HG03521 (cell line): ENCODE results near the gene GOLPH3.
"Not testable (repeated sequence)": the region's sequence is repeated elsewhere in the genome, so short reads cannot be mapped to it uniquely, and the experiment has no call there.

Source experiments
- ATAC-seq: cut with Tn5 transposase; IDR thresholded peaks from one replicate; pipeline ENCODE4 v1.9.1; 2021; ENCODE audit warnings: mild to moderate bottlenecking, moderate library complexity; ENCODE audit not compliant: unreplicated experiment

The GOLPH3 gene

GRCh38 chr5:32100691-32101302 lies 73.3 kb downstream of the GOLPH3 start:
- no peak for ATAC-seq

GRCh38 chr5:32100230-32100629 lies 73.9 kb downstream of the GOLPH3 start:
- no peak for ATAC-seq

DNA sequence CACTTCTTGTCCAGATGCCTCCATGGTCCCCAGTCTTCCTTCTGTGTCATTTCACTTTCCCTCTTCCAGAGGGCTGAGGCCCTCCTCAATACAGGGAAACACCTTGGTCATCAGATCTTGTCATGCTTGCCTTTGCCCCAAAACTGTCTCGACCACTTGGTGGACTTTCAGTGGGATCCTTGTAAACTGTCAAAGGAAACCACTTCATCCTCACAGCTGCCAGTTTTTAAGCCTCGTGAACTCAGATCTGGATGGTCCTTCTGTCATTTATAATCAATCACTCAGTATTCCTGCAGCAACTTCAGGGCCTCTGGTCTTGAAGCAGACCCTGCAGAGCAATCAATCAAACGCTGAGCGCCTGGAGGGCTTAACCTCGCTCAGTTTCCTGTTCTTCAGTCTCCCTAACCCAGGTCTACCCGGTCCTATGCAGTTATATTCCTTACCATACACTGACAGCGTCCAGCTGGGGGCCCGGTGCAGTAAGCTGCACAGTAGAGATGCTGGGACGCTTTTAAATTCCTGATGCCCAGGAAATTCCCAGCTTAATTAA lies 74.6 kb downstream of the GOLPH3 start:
- ATAC-seq: no peak

- no peak for ATAC-seq
These were observed 75.2 kb downstream of the GOLPH3 start for GRCh38 chr5:32098890-32099310.

GRCh38 chr5:32098291-32098690 lies 75.8 kb downstream of the GOLPH3 start:
- no peak for ATAC-seq

- no peak for ATAC-seq
These were observed 77.1 kb downstream of the GOLPH3 start for GRCh38 chr5:32096891-32097595.

DNA sequence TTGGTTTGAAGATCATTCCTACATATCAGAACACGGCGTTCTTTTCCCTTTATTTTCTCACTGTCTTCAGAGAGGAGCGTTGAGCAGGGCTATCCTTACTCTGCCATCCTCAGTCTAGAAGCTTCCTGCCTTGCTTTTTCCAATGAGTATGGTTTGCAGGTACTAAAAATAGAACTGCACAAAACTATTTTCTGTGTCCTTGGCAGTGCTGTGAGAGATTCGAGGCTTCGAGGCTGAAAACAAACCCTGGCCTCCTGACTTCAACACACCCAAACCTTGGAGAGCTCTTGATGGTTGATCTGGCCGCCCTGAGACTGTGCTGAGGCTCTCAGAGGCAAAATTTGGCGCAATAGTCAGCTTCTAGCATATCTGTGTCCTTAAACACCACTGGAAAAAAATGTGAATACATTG lies 78.9 kb downstream of the GOLPH3 start:
- ATAC-seq: no peak

DNA sequence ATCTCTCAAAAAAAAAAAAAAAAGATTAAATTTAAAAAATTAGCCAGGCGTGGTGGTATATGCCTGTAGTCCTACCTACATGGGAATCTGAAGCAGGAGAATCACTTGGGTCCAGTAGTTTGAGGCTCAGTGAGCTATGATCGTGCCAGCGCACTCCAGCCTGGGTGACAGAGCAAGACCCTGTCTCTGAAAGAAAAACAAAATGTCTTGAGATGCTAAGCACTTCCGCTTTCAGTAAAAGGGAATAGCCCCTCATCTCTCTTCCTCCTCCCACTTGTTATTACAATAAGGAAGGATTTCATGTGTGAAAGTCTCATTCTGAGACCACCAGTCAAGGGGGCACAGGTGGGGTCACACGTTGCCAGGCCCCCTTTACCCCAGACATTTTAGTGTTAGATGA lies 79.4 kb downstream of the GOLPH3 start:
- no peak for ATAC-seq

DNA sequence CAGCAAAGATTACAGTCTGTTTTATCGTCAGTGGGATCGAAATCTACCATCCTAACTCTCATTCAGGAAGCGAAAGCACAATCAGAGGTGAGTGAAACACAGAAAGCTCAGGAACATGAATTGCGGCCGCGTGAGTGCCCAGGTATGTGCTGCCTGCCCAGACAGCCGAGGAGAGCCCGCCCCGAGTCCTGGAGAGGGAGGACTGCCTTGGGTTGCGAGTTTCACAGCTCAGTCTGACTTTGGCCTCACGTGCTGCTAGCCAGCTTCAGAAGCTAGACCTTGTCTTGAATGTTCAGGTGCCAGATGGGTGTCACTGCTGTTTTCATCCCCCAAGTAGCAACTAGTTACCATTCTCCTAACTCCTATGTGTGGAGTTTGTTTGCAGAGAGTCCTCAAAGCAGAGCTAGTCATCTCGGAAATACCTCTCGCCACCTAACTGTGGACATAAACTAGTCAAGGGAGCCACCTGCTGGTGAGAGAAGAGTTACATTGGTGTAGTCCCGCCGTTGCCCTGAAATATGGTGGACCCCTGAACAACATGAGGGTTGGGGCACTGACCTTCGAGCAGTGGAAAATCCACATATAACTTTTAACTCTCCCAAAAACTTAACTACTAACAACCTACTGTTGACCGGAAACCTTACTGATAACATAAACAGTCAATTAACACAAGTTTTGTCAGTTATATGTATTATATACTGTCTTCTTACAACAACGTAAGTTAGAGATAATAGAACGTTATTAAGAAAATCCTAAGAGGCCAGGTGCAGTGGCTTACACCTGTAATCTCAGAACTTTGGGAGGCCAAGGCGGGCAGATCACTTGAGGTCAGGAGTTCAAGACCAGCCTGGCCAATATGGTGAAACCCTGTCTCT lies 80.9 kb downstream of the GOLPH3 start:
- ATAC-seq: peak; percentile 87

DNA sequence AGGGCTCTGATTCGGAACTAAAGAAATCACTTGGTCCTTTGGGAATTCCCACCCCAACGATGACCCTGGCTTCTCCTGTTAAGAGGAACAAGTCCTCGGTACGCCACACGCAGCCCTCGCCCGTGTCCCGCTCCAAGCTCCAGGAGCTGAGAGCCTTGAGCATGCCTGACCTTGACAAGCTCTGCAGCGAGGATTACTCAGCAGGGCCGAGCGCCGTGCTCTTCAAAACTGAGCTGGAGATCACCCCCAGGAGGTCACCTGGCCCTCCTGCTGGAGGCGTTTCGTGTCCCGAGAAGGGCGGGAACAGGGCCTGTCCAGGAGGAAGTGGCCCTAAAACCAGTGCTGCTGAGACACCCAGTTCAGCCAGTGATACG lies 83.4 kb downstream of the GOLPH3 start:
- no peak for ATAC-seq

DNA sequence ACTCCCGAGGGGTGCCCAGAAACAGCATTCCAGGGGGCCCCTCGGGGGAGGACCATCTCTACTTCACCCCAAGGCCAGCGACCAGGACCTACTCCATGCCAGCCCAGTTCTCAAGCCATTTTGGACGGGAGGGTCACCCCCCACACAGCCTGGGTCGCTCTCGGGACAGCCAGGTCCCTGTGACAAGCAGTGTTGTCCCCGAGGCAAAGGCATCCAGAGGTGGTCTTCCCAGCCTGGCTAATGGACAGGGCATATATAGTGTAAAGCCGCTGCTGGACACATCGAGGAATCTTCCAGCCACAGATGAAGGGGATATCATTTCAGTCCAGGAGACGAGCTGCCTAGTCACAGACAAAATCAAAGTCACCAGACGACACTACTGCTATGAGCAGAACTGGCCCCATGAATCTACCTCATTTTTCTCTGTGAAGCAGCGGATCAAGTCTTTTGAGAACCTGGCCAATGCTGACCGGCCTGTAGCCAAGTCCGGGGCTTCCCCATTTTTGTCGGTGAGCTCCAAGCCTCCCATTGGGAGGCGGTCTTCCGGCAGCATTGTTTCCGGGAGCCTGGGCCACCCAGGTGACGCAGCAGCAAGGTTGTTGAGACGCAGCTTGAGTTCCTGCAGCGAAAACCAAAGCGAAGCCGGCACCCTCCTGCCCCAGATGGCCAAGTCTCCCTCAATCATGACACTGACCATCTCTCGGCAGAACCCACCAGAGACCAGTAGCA lies 83.9 kb downstream of the GOLPH3 start:
- ATAC-seq: no peak

DNA sequence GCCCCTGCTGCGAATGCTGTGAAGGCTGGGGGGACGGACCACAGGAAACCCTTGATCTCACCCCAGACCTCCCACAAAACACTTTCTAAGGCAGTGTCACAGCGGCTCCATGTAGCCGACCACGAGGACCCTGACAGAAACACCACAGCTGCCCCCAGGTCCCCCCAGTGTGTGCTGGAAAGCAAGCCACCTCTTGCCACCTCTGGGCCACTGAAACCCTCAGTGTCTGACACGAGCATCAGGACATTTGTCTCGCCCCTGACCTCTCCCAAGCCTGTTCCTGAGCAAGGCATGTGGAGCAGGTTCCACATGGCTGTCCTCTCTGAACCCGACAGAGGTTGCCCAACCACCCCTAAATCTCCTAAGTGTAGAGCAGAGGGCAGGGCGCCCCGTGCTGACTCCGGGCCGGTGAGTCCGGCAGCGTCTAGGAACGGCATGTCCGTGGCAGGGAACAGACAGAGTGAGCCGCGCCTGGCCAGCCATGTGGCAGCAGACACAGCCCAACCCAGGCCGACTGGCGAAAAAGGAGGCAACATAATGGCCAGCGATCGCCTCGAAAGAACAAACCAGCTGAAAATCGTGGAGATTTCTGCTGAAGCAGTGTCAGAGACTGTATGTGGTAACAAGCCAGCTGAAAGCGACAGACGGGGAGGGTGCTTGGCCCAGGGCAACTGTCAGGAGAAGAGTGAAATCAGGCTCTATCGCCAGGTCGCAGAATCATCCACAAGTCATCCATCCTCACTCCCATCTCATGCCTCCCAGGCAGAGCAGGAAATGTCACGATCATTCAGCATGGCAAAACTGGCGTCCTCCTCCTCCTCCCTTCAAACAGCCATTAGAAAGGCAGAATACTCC lies 84.7 kb downstream of the GOLPH3 start:
- ATAC-seq: no peak

DNA sequence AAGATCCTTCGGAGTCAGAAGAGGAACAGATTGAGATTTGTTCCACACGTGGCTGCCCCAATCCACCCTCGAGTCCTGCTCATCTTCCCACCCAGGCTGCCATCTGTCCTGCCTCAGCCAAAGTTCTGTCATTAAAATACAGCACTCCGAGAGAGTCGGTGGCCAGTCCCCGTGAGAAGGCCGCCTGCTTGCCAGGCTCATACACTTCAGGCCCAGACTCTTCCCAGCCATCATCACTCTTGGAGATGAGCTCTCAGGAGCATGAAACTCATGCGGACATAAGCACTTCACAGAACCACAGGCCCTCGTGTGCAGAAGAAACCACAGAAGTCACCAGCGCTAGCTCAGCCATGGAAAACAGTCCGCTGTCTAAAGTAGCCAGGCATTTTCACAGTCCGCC lies 85.9 kb downstream of the GOLPH3 start:
- ATAC-seq: no peak

DNA sequence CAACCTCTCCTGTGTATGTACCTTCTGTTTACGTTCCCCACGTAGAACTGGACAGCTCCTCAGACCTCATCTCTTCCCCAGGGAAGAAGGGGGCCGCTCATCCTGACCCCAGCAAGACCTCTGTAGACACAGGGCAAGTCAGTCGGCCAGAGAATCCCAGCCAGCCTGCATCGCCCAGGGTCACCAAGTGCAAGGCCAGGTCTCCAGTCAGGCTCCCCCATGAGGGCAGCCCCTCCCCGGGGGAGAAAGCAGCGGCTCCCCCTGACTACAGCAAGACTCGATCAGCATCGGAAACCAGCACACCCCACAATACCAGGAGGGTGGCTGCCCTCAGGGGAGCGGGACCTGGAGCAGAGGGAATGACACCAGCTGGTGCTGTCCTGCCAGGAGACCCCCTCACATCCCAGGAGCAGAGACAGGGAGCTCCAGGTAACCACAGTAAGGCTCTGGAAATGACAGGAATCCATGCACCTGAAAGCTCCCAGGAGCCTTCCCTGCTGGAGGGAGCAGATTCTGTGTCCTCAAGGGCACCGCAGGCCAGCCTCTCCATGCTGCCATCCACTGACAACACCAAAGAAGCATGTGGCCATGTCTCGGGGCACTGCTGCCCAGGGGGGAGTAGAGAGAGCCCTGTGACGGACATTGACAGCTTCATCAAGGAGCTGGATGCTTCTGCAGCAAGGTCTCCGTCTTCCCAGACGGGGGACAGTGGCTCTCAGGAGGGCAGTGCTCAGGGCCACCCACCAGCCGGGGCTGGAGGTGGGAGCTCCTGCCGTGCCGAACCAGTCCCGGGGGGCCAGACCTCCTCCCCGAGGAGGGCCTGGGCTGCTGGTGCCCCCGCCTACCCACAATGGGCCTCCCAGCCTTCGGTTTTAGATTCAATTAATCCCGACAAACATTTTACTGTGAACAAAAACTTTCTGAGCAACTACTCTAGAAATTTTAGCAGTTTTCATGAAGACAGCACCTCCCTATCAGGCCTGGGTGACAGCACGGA lies 86.7 kb downstream of the GOLPH3 start:
- no peak for ATAC-seq

DNA sequence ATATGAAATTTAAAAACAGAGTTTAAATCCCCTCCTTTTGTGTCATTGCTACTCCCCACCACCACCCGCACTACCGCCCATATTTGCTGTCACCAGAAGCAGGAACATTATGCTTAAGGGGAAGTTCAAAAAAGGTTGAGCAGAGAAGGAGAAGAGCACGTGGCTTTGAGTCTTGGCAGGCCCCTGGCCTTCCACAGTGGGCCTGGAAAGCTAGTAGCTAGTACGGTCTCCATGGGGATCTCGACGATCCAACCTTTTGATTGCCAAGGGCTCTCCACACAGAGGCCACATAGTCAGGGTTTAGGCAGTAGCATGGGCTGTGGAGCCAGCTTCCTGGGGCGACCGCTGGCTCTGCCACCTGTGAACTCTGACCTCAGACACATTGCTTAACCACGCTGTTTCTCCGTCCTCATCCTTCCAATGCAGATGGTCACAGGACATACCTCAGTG lies 90.1 kb downstream of the GOLPH3 start:
- ATAC-seq: no peak

GRCh38 chr5:32082701-32083100 lies 91.4 kb downstream of the GOLPH3 start:
- no peak for ATAC-seq

DNA sequence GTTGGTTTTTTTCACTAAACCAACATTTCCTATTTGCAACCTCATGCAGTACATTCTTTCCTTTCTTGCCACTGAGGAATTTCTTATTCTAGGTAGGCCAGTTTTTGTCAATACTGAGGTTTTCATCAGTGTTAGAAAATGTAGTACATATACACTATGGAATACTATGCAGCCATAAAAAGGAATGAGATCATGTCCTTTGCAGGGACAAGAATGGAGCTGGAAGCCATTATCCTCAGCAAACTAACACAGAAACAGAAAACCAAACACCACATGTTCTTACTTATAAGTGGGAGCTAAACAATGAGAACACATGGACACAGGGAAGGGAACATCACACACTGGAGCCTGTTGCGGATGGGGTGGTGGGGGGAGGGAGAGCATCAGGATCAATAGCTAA lies 93.6 kb downstream of the GOLPH3 start:
- ATAC-seq: not testable (repeated sequence)

GRCh38 chr5:32078855-32079254 lies 95.3 kb downstream of the GOLPH3 start:
- not testable (repeated sequence) for ATAC-seq
